NCI-H524 treated with DMSO at 0.1 percent for 48 hours (cell line): ENCODE data around the gene EGR1.

Experiments used
- DNase-seq: peaks from one replicate; lab custom pipeline; 2025; lab: John Stamatoyannopoulos, UW

EGR1 gene

DNA sequence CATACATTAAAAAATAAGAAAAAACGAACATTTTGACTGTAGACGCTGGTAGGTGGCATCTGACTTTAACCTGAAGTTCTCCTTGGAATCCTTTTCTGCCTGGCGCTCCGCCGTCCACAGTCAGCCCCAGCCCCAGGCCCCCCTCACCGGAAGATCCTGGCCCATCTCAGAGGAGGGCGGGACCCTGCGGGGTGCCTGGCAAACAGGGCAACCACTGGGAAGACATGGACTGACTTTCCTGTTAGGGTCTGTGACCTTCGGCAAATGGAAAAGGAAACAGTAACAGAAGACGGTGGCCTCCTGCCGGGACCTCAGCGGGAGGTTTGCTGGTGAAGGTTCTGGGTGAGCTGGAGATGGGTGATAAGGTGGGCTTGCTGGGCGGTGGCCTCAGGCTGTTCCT, 11.7 kb upstream of the EGR1 start:
- no peak for DNase-seq

GRCh38 chr5:138454121-138454520, 11.2 kb upstream of the EGR1 start:
- no peak for DNase-seq

DNA sequence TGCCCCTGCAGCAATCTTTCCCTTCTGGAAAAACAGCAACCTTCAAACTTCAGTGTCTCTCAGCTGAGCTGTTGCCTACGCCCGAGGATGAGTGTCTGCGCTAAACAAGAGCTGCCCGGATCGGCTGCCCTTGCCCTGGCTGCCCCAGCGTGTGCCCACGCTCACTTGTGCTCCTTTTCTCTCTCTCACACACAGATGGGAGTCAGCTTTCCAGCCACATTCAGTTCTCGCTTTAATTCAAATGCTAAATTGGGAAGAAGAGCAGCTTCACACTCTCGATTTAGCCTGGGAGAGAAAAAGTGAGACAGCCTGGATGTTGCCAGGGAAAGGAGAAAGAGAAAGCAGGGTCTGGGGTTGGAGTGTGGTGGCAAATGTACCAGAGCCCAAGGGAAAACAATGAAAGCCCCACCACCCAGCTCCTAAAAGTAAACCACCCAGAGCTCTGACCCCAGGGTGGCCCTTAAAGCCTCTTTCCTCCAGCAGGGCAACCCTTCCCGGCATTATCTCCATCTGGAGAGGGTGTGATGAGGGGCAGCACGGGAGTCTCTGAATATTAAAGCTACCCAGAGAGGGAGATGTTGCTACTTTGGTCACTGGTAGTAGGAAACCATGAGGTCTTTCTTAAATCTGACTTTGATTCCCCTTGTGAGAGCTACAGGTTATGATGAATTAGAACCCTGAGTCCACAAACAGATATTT, 9.9 kb upstream of the EGR1 start:
- DNase-seq, result no peak

- DNase-seq, result no peak
Measured at GRCh38 chr5:138457531-138458275, 7.6 kb upstream of the EGR1 start.

GRCh38 chr5:138458384-138458783, 6.9 kb upstream of the EGR1 start:
- DNase-seq, result no peak

GRCh38 chr5:138458856-138459255, 6.4 kb upstream of the EGR1 start:
- no peak for DNase-seq

DNA sequence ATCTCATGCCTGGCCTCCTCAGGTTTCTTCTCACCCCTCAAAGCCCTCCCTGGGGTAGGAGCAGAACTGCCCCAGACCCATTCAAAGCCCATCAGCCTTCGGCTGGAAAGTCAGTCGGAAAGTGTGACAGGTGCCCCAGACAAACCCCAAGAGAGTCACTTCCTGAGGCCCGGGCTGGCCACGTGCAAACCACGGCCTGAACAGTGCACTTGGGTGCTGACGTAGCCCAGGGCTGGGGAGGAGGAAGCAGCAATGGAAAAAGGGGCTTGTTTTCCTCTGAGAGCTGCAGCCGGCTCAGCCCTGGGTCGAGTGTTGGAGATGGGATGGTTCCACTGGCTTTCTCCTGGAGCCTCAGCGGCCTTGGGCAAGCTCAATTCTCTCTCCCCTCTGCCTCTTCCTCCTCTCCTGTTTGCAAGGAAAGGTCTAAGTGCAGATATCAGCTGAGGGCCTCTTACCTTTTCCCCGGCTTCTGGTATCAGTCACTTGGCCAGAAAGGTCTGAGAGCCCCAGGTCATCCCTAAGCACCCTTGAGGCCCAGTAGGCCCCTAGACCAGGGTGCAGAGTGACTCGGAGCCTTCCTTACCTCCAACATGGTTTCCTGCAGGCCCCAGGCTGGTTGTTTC, 5.9 kb upstream of the EGR1 start:
- DNase-seq, result no peak

DNA sequence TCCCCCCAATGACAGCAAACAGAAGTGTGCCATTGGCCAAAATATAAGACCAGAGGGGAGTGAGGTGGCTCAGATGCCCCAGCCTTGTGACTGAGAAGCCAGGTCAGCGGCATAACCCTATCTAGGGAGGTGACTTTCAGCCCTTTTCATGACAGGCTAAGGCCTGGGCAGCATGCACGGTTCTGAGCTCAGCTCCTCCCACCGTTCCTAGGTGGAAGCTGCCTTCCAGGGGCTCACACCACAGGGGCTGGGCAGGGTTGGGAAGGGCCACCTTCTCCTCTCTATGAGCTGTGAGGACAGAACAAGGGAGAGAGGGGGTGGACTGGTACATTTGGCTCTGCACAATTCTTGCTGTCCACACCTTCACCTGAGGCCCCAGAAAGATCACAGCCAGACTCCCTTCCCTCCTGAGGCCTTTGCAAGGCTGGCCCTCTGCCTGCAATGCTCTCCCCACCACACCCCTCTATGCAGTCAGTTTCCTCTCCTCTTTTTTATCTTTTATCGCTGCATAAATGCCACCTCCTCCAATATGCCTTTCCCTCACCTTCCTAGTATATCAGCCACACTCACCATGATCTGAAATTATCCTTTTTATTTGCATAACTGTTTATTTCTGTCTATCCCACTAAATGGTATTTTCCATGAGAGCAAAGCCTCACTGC, 5.1 kb upstream of the EGR1 start:
- DNase-seq, result no peak

GRCh38 chr5:138461343-138462125, 3.7 kb upstream of the EGR1 start:
- DNase-seq, result no peak

- DNase-seq, result no peak
Measured at GRCh38 chr5:138463419-138464007, 1.8 kb upstream of the EGR1 start.

- DNase-seq, result peak; percentile 44
Measured at GRCh38 chr5:138464008-138464387, 1.3 kb upstream of the EGR1 start.

DNA sequence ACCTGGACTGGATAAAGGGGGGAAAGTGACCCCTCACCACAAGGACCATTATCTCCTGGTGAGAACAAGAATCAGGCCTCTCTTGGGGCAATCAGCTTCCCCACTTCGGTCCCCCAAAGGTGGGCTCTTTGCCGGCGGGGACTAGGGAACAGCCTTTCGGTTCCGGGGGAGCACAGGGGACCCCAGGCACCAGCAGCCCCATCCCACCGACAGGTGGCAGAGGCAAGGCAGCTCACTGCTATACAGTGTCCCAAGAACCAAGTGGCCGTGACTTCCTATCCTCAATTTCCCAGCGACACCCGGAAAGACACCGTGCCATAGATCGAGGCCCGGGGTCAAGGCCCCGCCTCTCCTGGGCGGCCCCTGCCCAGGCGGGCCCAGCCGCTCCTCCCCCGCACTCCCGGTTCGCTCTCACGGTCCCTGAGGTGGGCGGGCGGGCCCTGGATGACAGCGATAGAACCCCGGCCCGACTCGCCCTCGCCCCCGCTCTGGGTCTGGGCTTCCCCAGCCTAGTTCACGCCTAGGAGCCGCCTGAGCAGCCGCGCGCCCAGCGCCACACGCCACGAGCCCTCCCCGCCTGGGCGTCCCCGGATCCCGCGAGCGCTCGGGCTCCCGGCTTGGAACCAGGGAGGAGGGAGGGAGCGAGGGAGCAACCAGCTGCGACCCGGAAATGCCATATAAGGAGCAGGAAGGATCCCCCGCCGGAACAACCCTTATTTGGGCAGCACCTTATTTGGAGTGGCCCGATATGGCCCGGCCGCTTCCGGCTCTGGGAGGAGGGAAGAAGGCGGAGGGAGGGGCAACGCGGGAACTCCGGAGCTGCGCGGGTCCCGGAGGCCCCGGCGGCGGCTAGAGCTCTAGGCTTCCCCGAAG, 655 bp upstream of the EGR1 start:
- peak; percentile 75 for DNase-seq

DNA sequence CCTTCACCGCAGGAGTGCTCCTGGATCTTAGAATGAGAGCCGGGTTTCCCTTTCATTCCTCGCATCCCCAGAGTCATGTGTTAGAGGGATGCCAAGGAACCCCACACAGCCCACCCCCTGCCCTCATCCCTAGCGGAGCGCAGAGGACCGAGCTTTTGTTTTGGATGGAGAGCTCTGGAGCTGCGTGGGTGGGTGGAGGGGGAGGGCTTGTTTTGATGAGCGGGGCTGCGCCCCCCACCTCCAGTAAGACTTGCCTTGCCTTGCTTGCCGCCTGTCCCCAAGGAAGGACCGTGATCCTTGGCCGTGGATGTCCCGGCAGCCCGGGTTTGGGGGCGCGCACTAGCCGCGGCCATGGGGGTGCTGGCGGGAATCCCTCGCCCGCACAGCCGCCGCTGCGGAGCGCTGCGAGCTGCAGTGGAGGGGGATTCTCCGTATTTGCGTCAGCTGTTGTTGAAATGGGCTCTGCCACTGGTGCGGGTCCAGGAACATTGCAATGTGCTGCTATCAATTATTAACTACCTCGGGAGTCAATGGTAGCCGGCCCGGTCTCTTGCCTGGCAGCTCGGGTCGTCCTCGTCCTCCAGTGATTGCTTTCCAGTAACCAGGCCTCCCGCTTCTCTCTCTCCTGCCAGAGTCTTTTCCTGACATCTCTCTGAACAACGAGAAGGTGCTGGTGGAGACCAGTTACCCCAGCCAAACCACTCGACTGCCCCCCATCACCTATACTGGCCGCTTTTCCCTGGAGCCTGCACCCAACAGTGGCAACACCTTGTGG, 1.0 kb downstream of the EGR1 start:
- no peak for DNase-seq

DNA sequence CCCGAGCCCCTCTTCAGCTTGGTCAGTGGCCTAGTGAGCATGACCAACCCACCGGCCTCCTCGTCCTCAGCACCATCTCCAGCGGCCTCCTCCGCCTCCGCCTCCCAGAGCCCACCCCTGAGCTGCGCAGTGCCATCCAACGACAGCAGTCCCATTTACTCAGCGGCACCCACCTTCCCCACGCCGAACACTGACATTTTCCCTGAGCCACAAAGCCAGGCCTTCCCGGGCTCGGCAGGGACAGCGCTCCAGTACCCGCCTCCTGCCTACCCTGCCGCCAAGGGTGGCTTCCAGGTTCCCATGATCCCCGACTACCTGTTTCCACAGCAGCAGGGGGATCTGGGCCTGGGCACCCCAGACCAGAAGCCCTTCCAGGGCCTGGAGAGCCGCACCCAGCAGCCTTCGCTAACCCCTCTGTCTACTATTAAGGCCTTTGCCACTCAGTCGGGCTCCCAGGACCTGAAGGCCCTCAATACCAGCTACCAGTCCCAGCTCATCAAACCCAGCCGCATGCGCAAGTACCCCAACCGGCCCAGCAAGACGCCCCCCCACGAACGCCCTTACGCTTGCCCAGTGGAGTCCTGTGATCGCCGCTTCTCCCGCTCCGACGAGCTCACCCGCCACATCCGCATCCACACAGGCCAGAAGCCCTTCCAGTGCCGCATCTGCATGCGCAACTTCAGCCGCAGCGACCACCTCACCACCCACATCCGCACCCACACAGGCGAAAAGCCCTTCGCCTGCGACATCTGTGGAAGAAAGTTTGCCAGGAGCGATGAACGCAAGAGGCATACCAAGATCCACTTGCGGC, 1.8 kb downstream of the EGR1 start:
- no peak for DNase-seq

DNA sequence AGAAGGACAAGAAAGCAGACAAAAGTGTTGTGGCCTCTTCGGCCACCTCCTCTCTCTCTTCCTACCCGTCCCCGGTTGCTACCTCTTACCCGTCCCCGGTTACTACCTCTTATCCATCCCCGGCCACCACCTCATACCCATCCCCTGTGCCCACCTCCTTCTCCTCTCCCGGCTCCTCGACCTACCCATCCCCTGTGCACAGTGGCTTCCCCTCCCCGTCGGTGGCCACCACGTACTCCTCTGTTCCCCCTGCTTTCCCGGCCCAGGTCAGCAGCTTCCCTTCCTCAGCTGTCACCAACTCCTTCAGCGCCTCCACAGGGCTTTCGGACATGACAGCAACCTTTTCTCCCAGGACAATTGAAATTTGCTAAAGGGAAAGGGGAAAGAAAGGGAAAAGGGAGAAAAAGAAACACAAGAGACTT, 2.4 kb downstream of the EGR1 start:
- DNase-seq, result no peak

DNA sequence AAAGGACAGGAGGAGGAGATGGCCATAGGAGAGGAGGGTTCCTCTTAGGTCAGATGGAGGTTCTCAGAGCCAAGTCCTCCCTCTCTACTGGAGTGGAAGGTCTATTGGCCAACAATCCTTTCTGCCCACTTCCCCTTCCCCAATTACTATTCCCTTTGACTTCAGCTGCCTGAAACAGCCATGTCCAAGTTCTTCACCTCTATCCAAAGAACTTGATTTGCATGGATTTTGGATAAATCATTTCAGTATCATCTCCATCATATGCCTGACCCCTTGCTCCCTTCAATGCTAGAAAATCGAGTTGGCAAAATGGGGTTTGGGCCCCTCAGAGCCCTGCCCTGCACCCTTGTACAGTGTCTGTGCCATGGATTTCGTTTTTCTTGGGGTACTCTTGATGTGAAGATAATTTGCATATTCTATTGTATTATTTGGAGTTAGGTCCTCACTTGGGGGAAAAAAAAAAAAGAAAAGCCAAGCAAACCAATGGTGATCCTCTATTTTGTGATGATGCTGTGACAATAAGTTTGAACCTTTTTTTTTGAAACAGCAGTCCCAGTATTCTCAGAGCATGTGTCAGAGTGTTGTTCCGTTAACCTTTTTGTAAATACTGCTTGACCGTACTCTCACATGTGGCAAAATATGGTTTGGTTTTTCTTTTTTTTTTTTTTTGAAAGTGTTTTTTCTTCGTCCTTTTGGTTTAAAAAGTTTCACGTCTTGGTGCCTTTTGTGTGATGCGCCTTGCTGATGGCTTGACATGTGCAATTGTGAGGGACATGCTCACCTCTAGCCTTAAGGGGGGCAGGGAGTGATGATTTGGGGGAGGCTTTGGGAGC, 3.1 kb downstream of the EGR1 start:
- DNase-seq, result no peak

DNA sequence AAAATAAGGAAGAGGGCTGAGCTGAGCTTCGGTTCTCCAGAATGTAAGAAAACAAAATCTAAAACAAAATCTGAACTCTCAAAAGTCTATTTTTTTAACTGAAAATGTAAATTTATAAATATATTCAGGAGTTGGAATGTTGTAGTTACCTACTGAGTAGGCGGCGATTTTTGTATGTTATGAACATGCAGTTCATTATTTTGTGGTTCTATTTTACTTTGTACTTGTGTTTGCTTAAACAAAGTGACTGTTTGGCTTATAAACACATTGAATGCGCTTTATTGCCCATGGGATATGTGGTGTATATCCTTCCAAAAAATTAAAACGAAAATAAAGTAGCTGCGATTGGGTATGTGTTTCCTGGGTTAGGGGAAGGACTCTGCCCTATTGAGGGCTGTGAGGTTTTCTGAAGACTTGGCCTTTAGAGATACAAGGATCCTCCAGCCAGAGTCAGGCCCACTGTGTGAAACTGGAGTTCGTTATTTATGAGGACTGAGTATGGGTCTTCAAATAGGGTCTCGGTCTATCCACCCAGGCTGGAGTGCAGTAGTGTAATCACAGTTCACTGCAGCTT, 3.8 kb downstream of the EGR1 start:
- DNase-seq, result no peak
